PC-9 (cell line): ENCODE results near the gene A2ML1.

Experiments used
- EZH2 ChIP-seq: fragments of 200-600 bp; sonication (generic); IDR thresholded peaks from 2 replicates; pipeline ENCODE4 v1.8.0; 2017; ENCODE audit warnings: antibody characterized with exemption, low read depth
- TF ChIP-seq, protein P1 (sequence below): fragments of 200-600 bp; sonication (generic); conservative IDR thresholded peaks from 2 replicates; pipeline ENCODE4 v1.6.1; 2017; ENCODE audit warnings: mixed run types, antibody characterized with exemption, mild to moderate bottlenecking, moderate library complexity

DNA sequence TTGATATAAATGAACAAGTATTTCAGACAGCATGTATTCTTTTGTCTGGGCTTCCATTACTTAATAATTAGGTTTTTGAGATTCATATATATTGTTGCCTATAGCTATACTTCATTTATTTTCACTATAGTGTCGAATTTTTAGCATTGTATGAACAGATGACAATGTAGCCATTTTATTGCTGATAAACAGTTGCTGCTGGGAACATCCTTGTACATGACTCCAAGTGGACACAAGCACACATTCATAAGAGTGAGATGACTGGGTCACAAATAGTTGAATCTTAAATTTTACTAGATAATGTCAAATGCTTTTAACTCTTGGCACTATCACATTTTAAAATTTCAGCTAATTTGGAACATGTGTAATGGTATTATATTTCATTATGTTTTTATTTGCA, 72.6 kb downstream of the A2ML1 start:
- TF ChIP-seq, protein P1, sequence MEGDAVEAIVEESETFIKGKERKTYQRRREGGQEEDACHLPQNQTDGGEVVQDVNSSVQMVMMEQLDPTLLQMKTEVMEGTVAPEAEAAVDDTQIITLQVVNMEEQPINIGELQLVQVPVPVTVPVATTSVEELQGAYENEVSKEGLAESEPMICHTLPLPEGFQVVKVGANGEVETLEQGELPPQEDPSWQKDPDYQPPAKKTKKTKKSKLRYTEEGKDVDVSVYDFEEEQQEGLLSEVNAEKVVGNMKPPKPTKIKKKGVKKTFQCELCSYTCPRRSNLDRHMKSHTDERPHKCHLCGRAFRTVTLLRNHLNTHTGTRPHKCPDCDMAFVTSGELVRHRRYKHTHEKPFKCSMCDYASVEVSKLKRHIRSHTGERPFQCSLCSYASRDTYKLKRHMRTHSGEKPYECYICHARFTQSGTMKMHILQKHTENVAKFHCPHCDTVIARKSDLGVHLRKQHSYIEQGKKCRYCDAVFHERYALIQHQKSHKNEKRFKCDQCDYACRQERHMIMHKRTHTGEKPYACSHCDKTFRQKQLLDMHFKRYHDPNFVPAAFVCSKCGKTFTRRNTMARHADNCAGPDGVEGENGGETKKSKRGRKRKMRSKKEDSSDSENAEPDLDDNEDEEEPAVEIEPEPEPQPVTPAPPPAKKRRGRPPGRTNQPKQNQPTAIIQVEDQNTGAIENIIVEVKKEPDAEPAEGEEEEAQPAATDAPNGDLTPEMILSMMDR, result no peak
- TF ChIP-seq EZH2, result no peak
